ENCODE data around the gene UNC5CL.

The UNC5CL gene

DNA sequence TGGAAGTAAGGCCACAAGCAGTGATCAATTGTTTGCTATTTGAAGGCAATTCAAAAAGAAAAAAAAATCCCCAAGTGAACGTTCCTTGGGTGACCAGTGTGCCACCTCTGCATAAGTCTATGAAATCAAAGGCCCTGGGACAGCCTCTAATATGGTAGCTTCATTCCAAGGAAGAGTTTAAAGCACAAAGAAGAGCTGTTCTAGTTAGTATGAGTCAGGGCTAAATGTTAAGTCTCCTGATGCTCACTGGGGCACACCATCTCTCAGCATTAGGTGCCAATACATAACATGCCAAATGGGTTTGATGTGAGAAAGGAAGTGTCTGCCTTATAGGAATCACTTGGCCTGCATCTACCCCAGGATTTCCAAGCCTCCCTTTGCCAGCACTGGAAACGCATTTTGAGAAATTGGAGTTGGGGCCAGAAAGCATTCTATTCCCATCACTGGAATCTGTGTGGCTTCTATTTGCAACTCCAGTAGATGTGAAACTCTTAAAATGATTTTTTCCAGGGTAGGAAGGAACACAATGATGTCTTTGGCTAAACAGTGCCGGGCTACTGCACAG is 13.0 kb downstream of the UNC5CL start:
- H3K79me2 ChIP-seq (ENCODE audit: insufficient read depth, low read length), result no peaks in the 10 kb centered on the region
- H3K9ac ChIP-seq (ENCODE audit: low read length), result no peak overlapping the region
- H4K20me1 ChIP-seq (ENCODE audit: low read depth, low read length), result no peaks in the 10 kb centered on the region
- H3K9me3 ChIP-seq (ENCODE audit: insufficient read depth, low read length), result no peaks in the 10 kb centered on the region
- H3K9me2 ChIP-seq (replicated peaks; ENCODE audit: insufficient read depth, low read length), result no peaks in the 10 kb centered on the region
- H3K4me3 ChIP-seq (ENCODE audit: insufficient read depth, low read length, poor library complexity, severe bottlenecking), result no peak overlapping the region
- no peak overlapping the region for H3K4me2 ChIP-seq (ENCODE audit: low read depth, low read length, poor library complexity, severe bottlenecking)
- no peaks in the 10 kb centered on the region for H3F3A ChIP-seq (ENCODE audit: insufficient read depth)
- no peak overlapping the region for H3K27ac ChIP-seq (ENCODE audit: low read depth, low read length)
- H2AFZ ChIP-seq (ENCODE audit: low read depth, low read length, severe bottlenecking), result no peak overlapping the region
- no peaks in the 10 kb centered on the region for H3K27me3 ChIP-seq (ENCODE audit: low read length)
- H3K36me3 ChIP-seq (ENCODE audit: low read length), result no peaks in the 10 kb centered on the region
- TF ChIP-seq, protein P1, sequence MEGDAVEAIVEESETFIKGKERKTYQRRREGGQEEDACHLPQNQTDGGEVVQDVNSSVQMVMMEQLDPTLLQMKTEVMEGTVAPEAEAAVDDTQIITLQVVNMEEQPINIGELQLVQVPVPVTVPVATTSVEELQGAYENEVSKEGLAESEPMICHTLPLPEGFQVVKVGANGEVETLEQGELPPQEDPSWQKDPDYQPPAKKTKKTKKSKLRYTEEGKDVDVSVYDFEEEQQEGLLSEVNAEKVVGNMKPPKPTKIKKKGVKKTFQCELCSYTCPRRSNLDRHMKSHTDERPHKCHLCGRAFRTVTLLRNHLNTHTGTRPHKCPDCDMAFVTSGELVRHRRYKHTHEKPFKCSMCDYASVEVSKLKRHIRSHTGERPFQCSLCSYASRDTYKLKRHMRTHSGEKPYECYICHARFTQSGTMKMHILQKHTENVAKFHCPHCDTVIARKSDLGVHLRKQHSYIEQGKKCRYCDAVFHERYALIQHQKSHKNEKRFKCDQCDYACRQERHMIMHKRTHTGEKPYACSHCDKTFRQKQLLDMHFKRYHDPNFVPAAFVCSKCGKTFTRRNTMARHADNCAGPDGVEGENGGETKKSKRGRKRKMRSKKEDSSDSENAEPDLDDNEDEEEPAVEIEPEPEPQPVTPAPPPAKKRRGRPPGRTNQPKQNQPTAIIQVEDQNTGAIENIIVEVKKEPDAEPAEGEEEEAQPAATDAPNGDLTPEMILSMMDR (IDR thresholded peaks at IDR 0.05; ENCODE audit: insufficient read depth, low read length, poor library complexity, severe bottlenecking), result no peak
- TF ChIP-seq EZH2phosphoT487 (conservative IDR thresholded peaks at IDR 0.05; ENCODE audit: low read length), result no peak

DNA sequence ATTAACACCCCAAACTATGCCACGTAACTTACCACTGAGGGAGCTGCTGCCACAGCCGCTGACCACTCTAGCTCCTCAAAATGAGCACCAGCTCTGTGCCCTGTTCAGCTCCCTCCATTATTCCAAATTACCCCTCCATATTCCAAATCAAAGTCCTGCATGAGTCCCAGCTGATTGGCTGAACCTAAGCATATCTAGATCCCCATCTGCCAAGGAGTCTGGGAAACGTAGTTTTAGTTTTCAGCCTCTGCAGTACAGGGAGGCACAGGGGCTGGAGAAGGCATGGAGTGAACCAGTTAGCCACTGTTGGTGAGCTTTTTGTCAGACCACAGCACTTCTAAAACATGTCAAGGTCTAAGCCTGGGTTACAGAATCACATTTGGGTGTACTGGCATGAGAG is 15.9 kb downstream of the UNC5CL start:
- no peaks in the 10 kb centered on the region for H3F3A ChIP-seq (ENCODE audit: insufficient read depth)
- no peaks in the 10 kb centered on the region for H3K27me3 ChIP-seq (ENCODE audit: low read length)
- TF ChIP-seq, protein P1 (IDR thresholded peaks at IDR 0.05; ENCODE audit: insufficient read depth, low read length, poor library complexity, severe bottlenecking), result no peak
- no peak for TF ChIP-seq EZH2phosphoT487 (conservative IDR thresholded peaks at IDR 0.05; ENCODE audit: low read length)
- H3K4me3 ChIP-seq (ENCODE audit: insufficient read depth, low read length, poor library complexity, severe bottlenecking), result no peak overlapping the region
- no peak overlapping the region for H3K27ac ChIP-seq (ENCODE audit: low read depth, low read length)
- H3K36me3 ChIP-seq (ENCODE audit: low read length), result no peaks in the 10 kb centered on the region
- no peak overlapping the region for H2AFZ ChIP-seq (ENCODE audit: low read depth, low read length, severe bottlenecking)
- no peak overlapping the region for H3K4me2 ChIP-seq (ENCODE audit: low read depth, low read length, poor library complexity, severe bottlenecking)
- H3K9me3 ChIP-seq (ENCODE audit: insufficient read depth, low read length), result no peaks in the 10 kb centered on the region
- no peak overlapping the region for H3K9ac ChIP-seq (ENCODE audit: low read length)
- no peaks in the 10 kb centered on the region for H3K9me2 ChIP-seq (replicated peaks; ENCODE audit: insufficient read depth, low read length)
- H3K79me2 ChIP-seq (ENCODE audit: insufficient read depth, low read length), result no peaks in the 10 kb centered on the region
- H4K20me1 ChIP-seq (ENCODE audit: low read depth, low read length), result no peaks in the 10 kb centered on the region

DNA sequence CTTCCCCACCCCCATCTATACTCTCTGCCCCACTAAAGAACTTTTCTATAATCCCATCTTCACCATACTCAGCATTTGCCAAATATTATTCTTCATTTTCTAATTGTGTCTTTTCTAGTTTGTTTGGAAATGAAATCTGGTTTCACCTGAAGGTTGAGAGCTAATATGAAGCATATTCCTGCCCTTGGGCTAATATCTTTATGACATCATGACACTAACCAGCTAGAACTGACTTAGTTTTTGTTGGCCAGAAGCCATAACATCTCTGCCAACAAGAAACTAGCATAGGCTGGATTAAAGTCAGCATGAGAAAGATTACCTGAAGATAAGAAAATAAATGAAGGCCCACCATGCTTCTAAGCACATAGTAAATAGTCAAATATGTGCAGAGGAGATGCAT is 16.7 kb downstream of the UNC5CL start:
- no peaks in the 10 kb centered on the region for H3K9me2 ChIP-seq (replicated peaks; ENCODE audit: insufficient read depth, low read length)
- H2AFZ ChIP-seq (ENCODE audit: low read depth, low read length, severe bottlenecking), result no peak overlapping the region
- H3K4me2 ChIP-seq (ENCODE audit: low read depth, low read length, poor library complexity, severe bottlenecking), result no peak overlapping the region
- TF ChIP-seq, protein P1 (IDR thresholded peaks at IDR 0.05; ENCODE audit: insufficient read depth, low read length, poor library complexity, severe bottlenecking), result no peak
- no peak overlapping the region for H3K9ac ChIP-seq (ENCODE audit: low read length)
- no peak overlapping the region for H3K4me3 ChIP-seq (ENCODE audit: insufficient read depth, low read length, poor library complexity, severe bottlenecking)
- no peaks in the 10 kb centered on the region for H3K79me2 ChIP-seq (ENCODE audit: insufficient read depth, low read length)
- no peaks in the 10 kb centered on the region for H3K27me3 ChIP-seq (ENCODE audit: low read length)
- no peaks in the 10 kb centered on the region for H3K36me3 ChIP-seq (ENCODE audit: low read length)
- no peaks in the 10 kb centered on the region for H3F3A ChIP-seq (ENCODE audit: insufficient read depth)
- H3K27ac ChIP-seq (ENCODE audit: low read depth, low read length), result no peak overlapping the region
- H4K20me1 ChIP-seq (ENCODE audit: low read depth, low read length), result no peaks in the 10 kb centered on the region
- no peaks in the 10 kb centered on the region for H3K9me3 ChIP-seq (ENCODE audit: insufficient read depth, low read length)

Data from SU-DHL-6 (cell line).